Measurements from ENCODE around the gene UPK1A. TPM values are rescaled to one million over a fixed set of nuclear protein-coding genes. Genes with fewer than 3 reads are reported as not detected.

The UPK1A gene
- total and polyA plus RNA-seq, 9 of the 15 experiments (the other 6 are each of a cell fraction or from before 2014, with no cell fraction given) = 0.06 to 0.13 TPM; not detected in 7

DNA sequence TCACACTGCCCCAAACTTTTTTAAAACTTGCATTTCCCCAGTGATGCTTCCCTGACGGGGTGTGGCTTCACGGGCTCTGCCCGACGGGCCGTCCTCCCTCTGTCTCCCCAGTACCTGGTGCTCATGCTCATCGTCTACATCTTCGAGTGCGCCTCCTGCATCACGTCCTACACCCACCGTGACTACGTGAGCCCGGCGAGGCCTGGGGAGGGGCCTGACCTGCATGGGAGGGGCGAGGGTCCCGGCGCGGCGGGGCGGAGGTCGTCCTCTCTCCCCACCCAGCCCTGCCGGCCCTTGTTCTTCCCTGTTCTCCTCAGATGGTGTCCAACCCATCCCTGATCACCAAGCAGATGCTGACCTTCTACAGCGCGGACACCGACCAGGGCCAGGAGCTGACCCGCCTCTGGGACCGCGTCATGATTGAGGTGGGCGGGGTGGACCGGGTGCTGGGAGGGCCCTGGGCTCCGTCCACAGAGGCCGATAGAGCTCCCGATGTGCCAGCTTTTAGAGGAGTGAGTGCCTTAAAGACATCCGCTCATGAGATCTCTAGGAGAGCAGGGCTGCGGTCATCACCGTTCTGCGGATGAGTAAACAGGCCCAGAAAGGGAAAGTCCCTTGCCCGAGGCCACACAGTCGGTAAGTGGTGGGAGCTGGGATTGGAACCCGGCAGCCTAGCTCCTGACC is 6.9 kb downstream of the UPK1A start:
- Histone ChIP-seq H3K4me3 (peak overlapping the region; percentile 21; the same call in 1 of the 2 replicates), H3K9ac (ENCODE audit: insufficient read depth in 1 of 2, low read depth in 2 of 2, low read length in 2 of 2) (peak overlapping the region in 1 of 2 experiments; percentile 24; a peak in 2 of 4 replicates), H3K27me3 (ENCODE audit: control insufficient read depth in 2 of 2, insufficient read depth in 2 of 2, low read length in 2 of 2) (peaks cover 23 to 43% of the 10 kb centered on the region in 2 experiments; a peak in 4 of 5 replicates), H3K9me1 (ENCODE audit: control insufficient read depth, insufficient read depth, low read length) (no peaks in the 10 kb centered on the region), H4K20me1 (replicated peaks; ENCODE audit: control insufficient read depth, insufficient read depth, low read length) (no peaks in the 10 kb centered on the region), H3K4me1 (replicated peaks in 1 of 2; ENCODE audit: control insufficient read depth in 2 of 2, insufficient read depth in 2 of 2, low read length in 2 of 2) (peaks cover 10 to 21% of the 10 kb centered on the region in 2 experiments; a peak in 4 of 5 replicates), H3K79me2 (ENCODE audit: control insufficient read depth, insufficient read depth, low read length) (no peaks in the 10 kb centered on the region), H2AFZ (ENCODE audit: low read depth, low read length) (peak overlapping the region; percentile 77), H3K27ac (ENCODE audit: extremely low read depth, low read depth, low read length) (no peak overlapping the region), H3K9me3 (replicated peaks; ENCODE audit: control insufficient read depth, insufficient read depth, low read depth, low read length) (no peaks in the 10 kb centered on the region), H3K4me2 (ENCODE audit: insufficient read depth, low read length) (peak overlapping the region; percentile 64), H3K36me3 (ENCODE audit: control insufficient read depth, insufficient read depth, low read length) (no peaks in the 10 kb centered on the region)
- ChIA-PET CTCF (ENCODE audit: low intra/inter-chr PET ratio) (interaction anchor here (0.6 kb wide), 1 partner anchor 17 kb away, joined by 4 read pairs; no protein-coding TSS in a partner anchor), POLR2A (interaction anchor here (0.7 to 1.1 kb wide), 3 partner anchors 9 to 29 kb away, joined by 3 read pairs; no protein-coding TSS in a partner anchor)
- in situ Hi-C loops (cut with MboI) (no loop called here), intact Hi-C loops (cut with micrococcal nuclease) (no loop called here)
- no peak for FAIRE-seq
- DNase-seq (ENCODE audit: extremely low read depth in 1 of 4, low spot score in 3 of 4) = peak; percentile 52 to 76 (median 72)
- 6% methylated on average over 34 of the region's 39 CpGs for WGBS (ENCODE audit: insufficient coverage, low coverage, missing lambda C conversion rate)
- BruUV-seq (replicated peaks) = no TSS peak
- ATAC-seq = peak; percentile 91
- TF ChIP-seq, protein P1, sequence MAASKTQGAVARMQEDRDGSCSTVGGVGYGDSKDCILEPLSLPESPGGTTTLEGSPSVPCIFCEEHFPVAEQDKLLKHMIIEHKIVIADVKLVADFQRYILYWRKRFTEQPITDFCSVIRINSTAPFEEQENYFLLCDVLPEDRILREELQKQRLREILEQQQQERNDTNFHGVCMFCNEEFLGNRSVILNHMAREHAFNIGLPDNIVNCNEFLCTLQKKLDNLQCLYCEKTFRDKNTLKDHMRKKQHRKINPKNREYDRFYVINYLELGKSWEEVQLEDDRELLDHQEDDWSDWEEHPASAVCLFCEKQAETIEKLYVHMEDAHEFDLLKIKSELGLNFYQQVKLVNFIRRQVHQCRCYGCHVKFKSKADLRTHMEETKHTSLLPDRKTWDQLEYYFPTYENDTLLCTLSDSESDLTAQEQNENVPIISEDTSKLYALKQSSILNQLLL (CRISPR knock-in tag; IDR thresholded peaks at IDR 0.05; ENCODE audit: borderline replicate concordance) = no peak
- TF ChIP-seq ELF1 (tag; IDR thresholded peaks at IDR 0.05) (no peak), ZNF707 (CRISPR knock-in tag; conservative IDR thresholded peaks at IDR 0.05) (no peak), PURB (CRISPR knock-in tag; IDR thresholded peaks at IDR 0.05; ENCODE audit: low read depth) (no peak), ZBTB1 (CRISPR knock-in tag; IDR thresholded peaks at IDR 0.05; ENCODE audit: borderline replicate concordance, low read depth) (no peak), CBX3 (IDR thresholded peaks at IDR 0.05; ENCODE audit: borderline replicate concordance in 1 of 2, low read length in 2 of 2) (no peak), ZNF583 (CRISPR knock-in tag; IDR thresholded peaks at IDR 0.05) (no peak), ATF1 (CRISPR knock-in tag; IDR thresholded peaks at IDR 0.05) (no peak), ATF1 (tag; IDR thresholded peaks at IDR 0.05) (peak; percentile 58), SNRNP70 (optimal IDR thresholded peaks at IDR 0.05; ENCODE audit: low read depth, low read length) (no peak), EGR1 (conservative IDR thresholded peaks at IDR 0.05) (0 out of 2 replicates have a peak, but pooled peaks have one; percentile 14), ZFP36 (IDR thresholded peaks at IDR 0.05; ENCODE audit: low read depth, low read length, partially characterized antibody) (peak; percentile 40), CTBP1 (IDR thresholded peaks at IDR 0.05; ENCODE audit: borderline replicate concordance) (peak; percentile 54; the same call in 1 of the 2 replicates), ZNF431 (CRISPR knock-in tag; IDR thresholded peaks at IDR 0.05) (no peak), YY1 (IDR thresholded peaks at IDR 0.05; ENCODE audit: borderline replicate concordance in 1 of 3, control insufficient read depth in 1 of 3, extremely low read depth in 1 of 3, insufficient read depth in 3 of 3, insufficient read length in 1 of 3, insufficient replicate concordance in 2 of 3, low read depth in 1 of 3, low read length in 2 of 3) (no peak), CHD1 (IDR thresholded peaks at IDR 0.05; ENCODE audit: low read length) (no peak), PHTF2 (CRISPR knock-in tag; IDR thresholded peaks at IDR 0.05) (no peak), RHOXF2B (CRISPR knock-in tag; conservative IDR thresholded peaks at IDR 0.05) (no peak), STAT5A (IDR thresholded peaks at IDR 0.05; ENCODE audit: borderline replicate concordance, low read length) (no peak), ZNF77 (CRISPR knock-in tag; IDR thresholded peaks at IDR 0.05) (no peak), JUNB (CRISPR knock-in tag; conservative IDR thresholded peaks at IDR 0.05) (no peak)
- TF ChIP-seq, protein P2, sequence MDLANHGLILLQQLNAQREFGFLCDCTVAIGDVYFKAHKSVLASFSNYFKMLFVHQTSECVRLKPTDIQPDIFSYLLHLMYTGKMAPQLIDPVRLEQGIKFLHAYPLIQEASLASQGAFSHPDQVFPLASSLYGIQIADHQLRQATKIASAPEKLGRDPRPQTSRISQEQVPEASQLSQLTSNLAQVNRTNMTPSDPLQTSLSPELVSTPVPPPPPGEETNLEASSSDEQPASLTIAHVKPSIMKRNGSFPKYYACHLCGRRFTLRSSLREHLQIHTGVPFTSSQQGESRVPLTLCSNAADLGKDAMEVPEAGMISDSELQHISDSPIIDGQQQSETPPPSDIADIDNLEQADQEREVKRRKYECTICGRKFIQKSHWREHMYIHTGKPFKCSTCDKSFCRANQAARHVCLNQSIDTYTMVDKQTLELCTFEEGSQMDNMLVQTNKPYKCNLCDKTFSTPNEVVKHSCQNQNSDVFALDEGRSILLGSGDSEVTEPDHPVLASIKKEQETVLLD (IDR thresholded peaks at IDR 0.05) = no peak

Measured in K562 (cell line).